PC-3 (cell line): Measurements from ENCODE around the gene DRG2. TPM values are rescaled to one million over a fixed set of nuclear protein-coding genes. Genes with fewer than 3 reads are reported as not detected.

ENCODE experiments used
- ATAC-seq: fragments of 200-7000 bp; cut with Tn5 transposase; 2 replicates; pipeline ENCODE4 v1.9.1; 2020; ENCODE audit warnings: mild to moderate bottlenecking, moderate library complexity
- BruUV-seq: library from RNA; stranded (reverse); fragments of 400-500 nt; replicated peaks from 2 replicates; lab custom pipeline; 2021; lab: Mats Ljungman, UMichigan
- CTCF ChIA-PET: fragments of 300-600 bp; sonication (Branson Sonifier 250); formaldehyde crosslinking; loops from one replicate; lab custom pipeline; 2022; ENCODE audit warnings: antibody characterized with exemption; lab: Charles Lee
- POLR2A ChIA-PET: fragments of 300-600 bp; sonication (Branson Sonifier 250); formaldehyde crosslinking; loops from one replicate; lab custom pipeline; 2022; ENCODE audit warnings: antibody characterized with exemption; ENCODE audit not compliant: unreplicated experiment; lab: Charles Lee
- DNase-seq: peaks from one replicate; pipeline ENCODE4 v3.0.0-alpha.2; 2015
- H2AFZ ChIP-seq: fragments of 300-600 bp; sonication (generic); 2 replicates; pipeline ENCODE4 v1.6.0; 2016; ENCODE audit warnings: antibody characterized with exemption, low read length
- H3F3A ChIP-seq: fragments of 300-600 bp; sonication (generic); one replicate; pipeline ENCODE4 v1.6.0; 2017; ENCODE audit warnings: antibody characterized with exemption, low read length, control low read depth, mild to moderate bottlenecking; ENCODE audit not compliant: unreplicated experiment
- H3K27ac ChIP-seq: fragments of 300-600 bp; sonication (generic); 2 replicates; pipeline ENCODE4 v1.5.1; 2016; ENCODE audit warnings: mild to moderate bottlenecking, low read length
- H3K27me3 ChIP-seq: fragments of 300-600 bp; sonication (generic); 2 replicates; pipeline ENCODE4 v1.6.1; 2016; ENCODE audit warnings: low read length, mixed read lengths
- H3K36me3 ChIP-seq: fragments of 300-600 bp; sonication (generic); 2 replicates; pipeline ENCODE4 v1.6.1; 2016; ENCODE audit warnings: low read depth, mixed run types, low read length, mixed read lengths
- H3K4me1 ChIP-seq: fragments of 300-600 bp; sonication (generic); 2 replicates; pipeline ENCODE4 v1.5.1; 2016; ENCODE audit warnings: low read length; ENCODE audit not compliant: insufficient read depth
- H3K4me2 ChIP-seq: fragments of 300-600 bp; sonication (generic); 2 replicates; pipeline ENCODE4 v1.6.0; 2016; ENCODE audit warnings: low read length
- H3K4me3 ChIP-seq: fragments of 300-600 bp; sonication (generic); 2 replicates; pipeline ENCODE4 v1.5.1; 2016; ENCODE audit warnings: mild to moderate bottlenecking, low read length, mixed read lengths
- H3K79me2 ChIP-seq: fragments of 300-600 bp; sonication (generic); 2 replicates; pipeline ENCODE4 v1.6.1; 2017; ENCODE audit warnings: low read length, mixed read lengths
- H3K9ac ChIP-seq: fragments of 300-600 bp; sonication (generic); 2 replicates; pipeline ENCODE4 v1.6.0; 2016; ENCODE audit warnings: mild to moderate bottlenecking, low read length
- H3K9me2 ChIP-seq: fragments of 300-600 bp; sonication (generic); replicated peaks from 2 replicates; pipeline ENCODE4 v1.6.1; 2016; ENCODE audit warnings: mixed run types, low read length, mixed read lengths
- H3K9me3 ChIP-seq: fragments of 300-600 bp; sonication (generic); 2 replicates; pipeline ENCODE4 v1.6.1; 2016; ENCODE audit warnings: low read length, mixed read lengths
- H4K20me1 ChIP-seq: fragments of 300-600 bp; sonication (generic); 2 replicates; pipeline ENCODE4 v1.6.1; 2016; ENCODE audit warnings: low read length, mixed read lengths
- EZH2 ChIP-seq: fragments of 300-600 bp; sonication (generic); IDR thresholded peaks from one replicate; pipeline ENCODE4 v1.6.1; 2017; ENCODE audit warnings: antibody characterized with exemption, mild to moderate bottlenecking, low read length; ENCODE audit not compliant: unreplicated experiment
- EZH2phosphoT487 ChIP-seq: fragments of 300-600 bp; sonication (generic); IDR thresholded peaks from 2 replicates; pipeline ENCODE4 v1.6.1; 2018; ENCODE audit warnings: mild to moderate bottlenecking, antibody characterized with exemption, low read length, borderline replicate concordance
- intact Hi-C: fragments of 100-400 bp; cut with micrococcal nuclease; formaldehyde crosslinking; loops from 2 replicates; pipeline ENCODE4 v1.9.0; 2023
- total RNA-seq: library from RNA; depleted of rRNA; stranded (reverse); fragments of >200 nt; gene quantifications from 2 replicates; pipeline ENCODE4 v1.2.3, GENCODE V29; 2014
- TF ChIP-seq, protein P1 (sequence below): fragments of 300-600 bp; sonication (generic); conservative IDR thresholded peaks from 2 replicates; pipeline ENCODE4 v1.5.1; 2017; ENCODE audit warnings: antibody characterized with exemption, low read depth, mild to moderate bottlenecking, low read length

DRG2 gene
- total RNA-seq, 1 experiment from 2014 or later = 102 TPM

DNA sequence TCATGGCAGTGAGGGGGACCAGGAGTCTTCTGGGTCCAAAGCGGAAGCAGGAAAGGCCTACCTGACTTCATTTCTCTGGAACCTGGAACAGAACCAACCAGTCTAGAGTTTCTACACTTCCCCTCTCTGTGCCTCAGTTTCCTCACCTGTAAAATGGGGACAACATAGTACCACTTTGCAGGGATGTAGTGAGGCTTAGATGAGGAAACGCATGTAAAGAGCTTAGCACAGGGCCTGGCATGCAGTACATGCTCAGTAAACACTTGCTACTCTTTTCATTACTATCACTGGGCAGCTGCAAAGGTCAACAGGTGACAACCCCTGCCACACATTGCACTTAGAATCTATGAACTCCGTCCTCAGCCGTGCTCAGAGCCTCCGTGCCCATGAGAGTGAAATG is 45.0 kb downstream of the DRG2 start:
- ChIA-PET POLR2A (no interaction called here), CTCF (no interaction called here)
- Histone ChIP-seq H3K36me3 (no peaks in the 10 kb centered on the region), H3F3A (no peaks in the 10 kb centered on the region), H3K9ac (no peak overlapping the region), H3K4me3 (no peak overlapping the region), H3K79me2 (no peaks in the 10 kb centered on the region), H3K9me3 (no peaks in the 10 kb centered on the region), H3K9me2 (no peaks in the 10 kb centered on the region), H4K20me1 (no peaks in the 10 kb centered on the region), H3K4me2 (no peak overlapping the region), H3K27me3 (no peaks in the 10 kb centered on the region), H3K27ac (no peak overlapping the region), H3K4me1 (no peaks in the 10 kb centered on the region), H2AFZ (no peak overlapping the region)
- TF ChIP-seq EZH2 (no peak), EZH2phosphoT487 (no peak)
- TF ChIP-seq, protein P1, sequence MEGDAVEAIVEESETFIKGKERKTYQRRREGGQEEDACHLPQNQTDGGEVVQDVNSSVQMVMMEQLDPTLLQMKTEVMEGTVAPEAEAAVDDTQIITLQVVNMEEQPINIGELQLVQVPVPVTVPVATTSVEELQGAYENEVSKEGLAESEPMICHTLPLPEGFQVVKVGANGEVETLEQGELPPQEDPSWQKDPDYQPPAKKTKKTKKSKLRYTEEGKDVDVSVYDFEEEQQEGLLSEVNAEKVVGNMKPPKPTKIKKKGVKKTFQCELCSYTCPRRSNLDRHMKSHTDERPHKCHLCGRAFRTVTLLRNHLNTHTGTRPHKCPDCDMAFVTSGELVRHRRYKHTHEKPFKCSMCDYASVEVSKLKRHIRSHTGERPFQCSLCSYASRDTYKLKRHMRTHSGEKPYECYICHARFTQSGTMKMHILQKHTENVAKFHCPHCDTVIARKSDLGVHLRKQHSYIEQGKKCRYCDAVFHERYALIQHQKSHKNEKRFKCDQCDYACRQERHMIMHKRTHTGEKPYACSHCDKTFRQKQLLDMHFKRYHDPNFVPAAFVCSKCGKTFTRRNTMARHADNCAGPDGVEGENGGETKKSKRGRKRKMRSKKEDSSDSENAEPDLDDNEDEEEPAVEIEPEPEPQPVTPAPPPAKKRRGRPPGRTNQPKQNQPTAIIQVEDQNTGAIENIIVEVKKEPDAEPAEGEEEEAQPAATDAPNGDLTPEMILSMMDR = no peak
- BruUV-seq = no TSS peak
- intact Hi-C loops = no loop called here
- ATAC-seq (no peak), DNase-seq (no peak)

DNA sequence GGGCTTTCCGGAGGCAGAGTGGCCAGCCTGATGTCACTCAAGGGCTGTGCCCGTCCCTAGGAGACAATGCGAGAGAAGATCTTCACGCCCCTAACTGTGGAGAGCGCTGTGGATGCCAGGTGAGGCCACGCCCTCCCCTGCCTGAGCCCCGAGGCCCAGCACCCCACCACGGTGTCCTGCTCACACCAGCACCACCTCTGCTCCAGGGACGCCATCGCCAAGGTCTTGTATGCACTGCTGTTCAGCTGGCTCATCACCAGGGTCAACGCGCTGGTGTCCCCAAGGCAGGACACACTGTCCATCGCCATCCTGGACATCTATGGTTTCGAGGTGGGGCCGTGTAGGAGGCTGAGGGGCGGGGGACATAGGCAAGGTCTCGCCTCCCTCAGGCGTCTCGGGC is 48.6 kb downstream of the DRG2 start:
- POLR2A ChIA-PET = no interaction called here
- intact Hi-C loops = no loop called here

DNA sequence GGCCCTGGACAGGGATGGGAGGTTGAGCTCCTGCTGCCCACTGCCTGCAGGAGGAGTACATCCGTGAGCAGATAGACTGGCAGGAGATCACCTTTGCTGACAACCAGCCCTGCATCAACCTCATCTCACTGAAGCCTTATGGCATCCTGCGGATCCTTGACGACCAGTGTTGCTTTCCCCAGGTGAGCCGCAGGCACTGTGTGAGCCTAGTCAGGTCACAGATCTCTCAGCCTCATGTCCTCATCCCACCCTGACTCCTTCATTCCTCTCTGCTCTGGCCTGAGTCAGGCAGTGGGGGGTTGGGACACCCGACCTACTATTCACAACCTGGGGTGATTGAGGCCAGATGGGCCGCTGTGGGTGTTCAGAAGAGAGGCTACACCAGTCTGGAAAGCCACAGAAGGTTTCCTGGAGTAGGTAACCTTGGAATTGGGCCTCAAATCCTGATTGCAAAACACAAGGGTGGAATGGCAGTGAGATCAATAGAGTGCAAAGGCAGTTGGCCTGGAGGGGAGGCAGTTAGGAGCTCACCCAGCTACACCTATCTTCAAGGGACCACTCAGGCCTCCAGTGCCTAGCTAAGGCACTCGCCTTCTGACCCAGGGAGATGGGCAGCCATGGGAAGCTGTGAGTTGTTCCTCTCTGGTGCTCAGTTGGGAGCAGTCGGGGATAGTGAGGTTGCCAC is 50.5 kb downstream of the DRG2 start:
- no peak for DNase-seq
- Histone ChIP-seq H2AFZ (no peak overlapping the region), H3K9me2 (no peaks in the 10 kb centered on the region), H3K9ac (no peak overlapping the region), H3F3A (no peaks in the 10 kb centered on the region), H4K20me1 (no peaks in the 10 kb centered on the region), H3K27ac (no peak overlapping the region), H3K4me1 (no peaks in the 10 kb centered on the region), H3K36me3 (no peaks in the 10 kb centered on the region), H3K4me3 (no peak overlapping the region), H3K9me3 (no peaks in the 10 kb centered on the region), H3K27me3 (no peaks in the 10 kb centered on the region), H3K79me2 (no peaks in the 10 kb centered on the region), H3K4me2 (no peak overlapping the region)
- no peak for ATAC-seq
- ChIA-PET POLR2A (no interaction called here), CTCF (no interaction called here)
- no TSS peak for BruUV-seq
- TF ChIP-seq EZH2 = no peak
- TF ChIP-seq, protein P1 = no peak
- TF ChIP-seq EZH2phosphoT487 = no peak
- intact Hi-C loops = no loop called here

More for the DNA sequence above, 48.6 kb downstream of the DRG2 start:
- H3K4me1 ChIP-seq = no peaks in the 10 kb centered on the region
- H3F3A ChIP-seq = no peaks in the 10 kb centered on the region
- ATAC-seq (no peak), DNase-seq (no peak)
- H2AFZ ChIP-seq = no peak overlapping the region
- H3K27ac ChIP-seq = no peak overlapping the region
- no peaks in the 10 kb centered on the region for H3K27me3 ChIP-seq
- H3K36me3 ChIP-seq = no peaks in the 10 kb centered on the region
- no peaks in the 10 kb centered on the region for H3K9me2 ChIP-seq
- H3K79me2 ChIP-seq = no peaks in the 10 kb centered on the region
- TF ChIP-seq EZH2 (no peak), EZH2phosphoT487 (no peak)
- TF ChIP-seq, protein P1 = no peak
- H3K4me2 ChIP-seq = no peak overlapping the region
- H4K20me1 ChIP-seq = no peaks in the 10 kb centered on the region
- CTCF ChIA-PET = no interaction called here
- H3K4me3 ChIP-seq = no peak overlapping the region
- H3K9ac ChIP-seq = no peak overlapping the region
- H3K9me3 ChIP-seq = no peaks in the 10 kb centered on the region
- BruUV-seq = no TSS peak
